Stimulated activated CD8-positive, alpha-beta memory T cell treated with anti-CD3 and anti-CD28 coated beads, Interleukin-15, amount 100 ng/mL, for 1 hour (primary cell): ENCODE measurements around the gene CYLD.
A peak's percentile ranks its signal among the peaks of the same experiment; 100 is the strongest.

ENCODE experiments used
- DNase-seq: peaks from one replicate; pipeline ENCODE4 v3.0.0-alpha.2; 2020; ENCODE audit warnings: low read depth

Gene CYLD

DNA sequence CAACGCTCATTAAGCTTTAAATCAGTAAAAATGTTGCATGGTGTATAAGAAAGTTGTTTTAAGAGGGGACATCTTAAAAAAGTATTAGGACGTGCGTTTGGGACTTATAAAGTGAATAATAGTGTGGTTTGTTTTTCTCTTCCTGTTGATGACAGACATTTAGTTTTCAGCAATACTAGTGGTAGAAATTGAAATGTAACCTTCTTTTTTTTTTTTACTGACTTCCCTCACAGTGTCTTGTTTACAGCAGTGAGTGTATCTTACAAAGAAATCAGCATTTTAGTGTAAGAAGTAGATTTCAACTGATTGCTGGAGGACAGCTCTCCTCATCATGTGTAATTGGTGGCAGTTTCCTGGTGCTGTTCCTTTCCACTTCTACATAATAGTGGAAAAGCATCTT, 39.6 kb downstream of the CYLD start:
- DNase-seq = no peak

DNA sequence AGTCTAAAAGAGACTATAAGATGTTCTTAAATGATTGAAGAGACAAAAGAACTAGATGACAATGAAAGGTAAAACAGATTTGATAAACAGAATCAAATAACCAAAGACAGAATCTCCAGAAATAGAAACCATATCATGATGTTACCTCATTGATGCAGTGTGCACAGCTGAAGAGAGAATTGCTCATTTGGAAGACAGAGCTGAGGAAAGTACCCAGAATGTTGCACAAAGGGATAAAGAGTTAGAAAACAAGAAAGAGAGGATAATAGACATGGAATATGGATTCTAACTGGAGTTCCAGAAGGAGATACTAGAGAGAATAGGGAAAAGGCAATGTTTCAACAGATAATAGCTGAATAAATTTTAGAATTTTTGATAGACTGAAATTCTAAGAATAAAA, 47.9 kb downstream of the CYLD start:
- DNase-seq = no peak

DNA sequence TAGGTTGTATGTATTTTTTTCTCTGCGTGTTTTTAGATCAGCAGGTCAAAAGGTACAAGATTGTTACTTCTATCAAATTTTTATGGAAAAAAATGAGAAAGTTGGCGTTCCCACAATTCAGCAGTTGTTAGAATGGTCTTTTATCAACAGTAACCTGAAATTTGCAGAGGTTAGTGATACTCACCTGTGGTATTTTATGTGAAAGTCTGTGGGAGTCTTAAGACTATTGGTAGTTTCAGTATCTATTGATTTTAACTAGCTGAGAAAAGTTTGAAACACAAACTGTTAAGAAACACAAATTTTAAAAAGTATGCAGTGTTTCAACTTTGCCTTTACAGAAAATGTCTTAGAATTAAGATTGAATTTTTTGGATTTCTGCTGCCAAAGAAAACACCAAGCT, 49.6 kb downstream of the CYLD start:
- no peak for DNase-seq

DNA sequence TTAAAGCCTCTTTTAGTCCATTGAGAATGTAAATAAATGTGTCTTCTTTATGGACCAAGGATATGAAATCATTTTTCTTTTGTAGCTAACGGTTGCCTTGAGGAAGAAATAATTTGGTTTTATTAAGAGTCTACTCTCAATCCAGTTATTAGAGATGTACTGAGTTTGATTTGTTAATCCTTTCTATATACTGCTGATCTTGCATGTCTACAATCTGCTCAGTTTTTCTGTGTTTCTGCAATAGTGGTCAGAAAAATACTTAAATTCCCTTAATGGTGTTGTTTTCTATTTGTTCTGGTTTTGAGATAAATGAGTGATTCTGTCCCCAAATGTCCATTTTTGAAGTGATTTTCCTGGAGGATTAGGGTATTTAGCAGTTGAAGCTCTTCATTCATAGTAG, 54.9 kb downstream of the CYLD start:
- no peak for DNase-seq

DNA sequence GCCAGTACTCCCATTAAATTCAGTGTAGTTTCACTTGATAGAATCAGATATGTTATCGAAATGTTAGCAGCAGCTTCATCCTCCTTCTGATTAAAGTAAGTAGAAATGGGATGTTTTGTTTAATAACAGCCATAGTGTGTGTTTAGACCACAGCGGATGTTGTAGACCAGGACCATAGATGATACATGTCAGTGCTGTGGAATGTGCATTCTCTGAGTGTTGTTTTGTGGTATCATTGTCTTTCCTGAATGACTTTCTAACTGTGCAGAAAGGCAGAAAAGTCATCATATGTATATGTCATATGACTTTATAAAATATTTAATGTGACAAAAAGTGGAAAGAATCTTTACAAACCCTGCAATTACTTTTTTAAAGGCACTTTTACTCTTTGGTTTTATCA, 55.6 kb downstream of the CYLD start:
- no peak for DNase-seq

DNA sequence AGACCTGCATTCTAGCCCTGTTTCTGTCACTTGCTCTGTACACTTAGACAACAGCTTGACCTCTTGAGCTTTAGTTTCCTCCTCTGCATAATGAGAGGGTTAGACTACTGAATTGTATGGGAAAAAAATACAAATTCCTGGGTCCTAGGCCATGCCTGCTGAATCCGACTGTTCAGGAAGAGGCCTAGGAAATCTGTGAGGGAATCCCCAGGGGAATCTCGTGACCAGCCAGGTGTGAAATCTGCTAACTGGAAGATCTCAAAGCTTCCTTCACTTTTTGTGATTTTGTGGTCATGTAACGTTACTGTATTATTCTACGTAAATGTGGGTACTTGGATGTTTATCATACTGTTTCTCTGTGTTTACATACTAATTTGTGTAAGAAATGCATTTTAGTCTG, 58.2 kb downstream of the CYLD start:
- DNase-seq = no peak

DNA sequence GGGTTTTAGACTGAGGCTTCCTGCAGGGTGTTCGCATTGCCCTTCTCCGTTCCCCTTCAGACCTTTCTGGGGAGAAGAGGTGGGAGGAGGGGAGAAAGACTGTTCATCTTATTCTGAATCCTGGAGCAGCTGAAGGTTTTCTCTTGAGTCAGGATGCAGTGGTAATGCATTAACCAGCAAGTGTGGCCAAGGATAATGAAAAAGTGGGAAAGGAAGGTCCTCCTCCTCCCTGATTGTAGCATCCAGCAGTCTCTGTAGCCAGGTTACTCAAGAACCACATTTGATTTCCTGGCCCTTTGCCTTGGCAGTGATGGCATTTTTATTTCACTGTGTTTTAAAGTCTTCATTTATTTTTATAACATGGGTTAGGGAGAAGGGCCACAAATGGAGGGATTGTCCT, 59.1 kb downstream of the CYLD start:
- no peak for DNase-seq

DNA sequence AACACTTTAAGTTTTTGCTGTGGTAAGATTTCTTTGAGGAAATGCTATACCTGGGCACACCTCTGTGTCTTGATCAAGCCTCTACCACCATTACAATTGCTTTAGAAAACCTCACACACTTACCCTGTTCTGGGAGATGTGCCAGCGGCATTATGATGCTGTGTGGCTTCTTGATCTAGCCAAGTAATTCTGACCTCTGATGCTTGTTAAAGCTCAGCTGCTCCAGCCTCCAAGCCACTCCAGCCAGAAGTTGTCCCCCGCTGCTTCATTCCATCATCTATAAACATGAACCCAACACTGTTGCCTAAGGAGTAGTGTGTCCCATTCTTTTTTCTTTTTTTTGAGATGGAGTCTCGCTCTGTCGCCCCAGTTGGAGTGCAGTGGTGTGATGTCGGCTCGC, 60.1 kb downstream of the CYLD start:
- DNase-seq = no peak

DNA sequence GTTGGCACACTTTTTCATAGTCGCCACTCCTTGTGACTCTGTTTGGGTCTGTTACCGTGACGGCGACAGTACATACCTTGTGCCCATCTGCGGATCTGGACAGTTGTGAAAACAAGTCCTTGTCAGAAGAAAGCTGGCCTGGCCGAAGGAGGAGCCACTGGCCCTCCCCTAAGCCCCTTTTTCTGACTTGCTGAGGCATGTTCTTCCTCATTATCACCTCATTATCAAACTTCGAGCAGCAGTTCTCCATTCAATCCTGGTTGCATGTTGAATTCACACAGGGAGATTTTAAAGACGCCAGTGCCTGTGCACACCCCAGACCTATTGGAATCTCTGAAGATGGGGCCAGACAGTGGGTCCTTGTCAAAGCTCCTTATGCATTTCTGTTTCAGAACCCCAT, 61.1 kb downstream of the CYLD start:
- DNase-seq = no peak

DNA sequence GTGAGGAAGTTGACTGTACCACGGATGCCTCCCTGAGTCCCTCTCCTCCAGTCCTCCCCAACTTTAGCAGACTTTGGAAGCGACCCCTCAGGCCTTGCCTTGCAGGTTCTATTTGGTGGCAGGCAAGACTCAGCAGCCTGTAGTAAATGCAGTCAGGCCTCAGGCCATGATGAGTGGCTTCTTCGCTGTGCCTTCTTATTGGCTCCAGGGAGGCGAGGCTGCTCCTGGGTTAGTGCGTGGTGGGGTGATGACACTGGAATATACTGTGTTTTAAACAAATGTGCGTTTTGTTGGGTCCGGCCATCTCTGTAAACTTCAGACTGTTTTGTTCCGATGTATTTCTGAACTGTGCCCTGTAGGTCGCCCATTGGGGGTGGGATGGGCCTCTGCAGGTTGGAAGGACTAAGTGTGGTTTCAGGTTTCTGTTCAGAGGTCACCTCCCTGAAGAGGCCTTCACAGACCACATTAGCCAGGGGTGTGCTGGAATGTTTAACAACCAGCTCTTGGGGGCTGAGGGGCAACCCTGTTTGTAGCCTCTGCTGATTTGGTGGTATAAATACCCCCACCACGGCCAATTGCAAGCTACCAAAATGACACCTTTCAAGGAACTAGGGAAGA, 62.5 kb downstream of the CYLD start:
- no peak for DNase-seq

DNA sequence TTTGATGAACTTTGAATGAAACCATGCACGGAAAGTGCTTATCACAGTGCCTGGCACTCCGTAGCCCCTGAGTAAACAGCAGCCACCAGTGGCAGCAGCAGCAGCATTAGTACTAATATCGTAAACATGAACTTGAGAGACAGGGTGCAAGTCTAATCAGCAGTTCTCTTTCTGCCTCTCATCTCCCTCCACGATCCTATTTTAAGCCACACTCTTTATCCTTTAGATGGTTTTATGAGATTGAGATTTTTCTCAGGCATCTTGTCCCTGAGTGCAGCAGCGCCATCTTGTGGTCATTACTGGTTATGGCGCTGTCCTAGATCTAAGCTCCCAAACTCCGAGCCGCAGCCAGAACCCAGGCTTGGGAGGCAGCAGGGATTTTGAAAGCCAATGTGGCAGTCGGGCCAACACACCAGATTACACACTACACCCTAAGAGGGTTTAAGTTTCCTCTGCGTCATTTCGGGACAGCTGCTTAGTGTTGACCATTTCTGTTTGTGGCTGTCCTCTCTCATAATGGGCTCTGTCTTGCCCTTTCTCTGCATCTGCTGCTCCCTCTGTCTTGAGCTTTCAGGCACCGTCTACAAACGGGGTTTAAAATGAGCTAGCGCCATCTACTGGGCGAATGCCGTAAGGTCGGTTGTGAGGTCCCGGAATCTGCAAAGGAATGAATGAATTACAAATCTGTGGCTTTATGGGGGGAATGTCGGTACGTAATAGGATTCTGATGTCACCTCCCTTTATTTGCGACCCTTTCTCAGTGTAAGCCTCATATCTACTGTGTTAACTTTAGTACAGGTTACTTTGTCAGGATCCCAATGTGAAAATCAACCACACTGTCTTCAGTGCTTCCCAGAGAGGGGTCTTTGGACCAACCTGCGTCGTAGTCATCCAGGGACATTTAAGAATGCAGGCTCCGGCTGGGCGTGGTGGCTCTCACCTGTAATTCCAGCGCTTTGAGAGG, 64.5 kb downstream of the CYLD start:
- DNase-seq = peak; percentile 75

DNA sequence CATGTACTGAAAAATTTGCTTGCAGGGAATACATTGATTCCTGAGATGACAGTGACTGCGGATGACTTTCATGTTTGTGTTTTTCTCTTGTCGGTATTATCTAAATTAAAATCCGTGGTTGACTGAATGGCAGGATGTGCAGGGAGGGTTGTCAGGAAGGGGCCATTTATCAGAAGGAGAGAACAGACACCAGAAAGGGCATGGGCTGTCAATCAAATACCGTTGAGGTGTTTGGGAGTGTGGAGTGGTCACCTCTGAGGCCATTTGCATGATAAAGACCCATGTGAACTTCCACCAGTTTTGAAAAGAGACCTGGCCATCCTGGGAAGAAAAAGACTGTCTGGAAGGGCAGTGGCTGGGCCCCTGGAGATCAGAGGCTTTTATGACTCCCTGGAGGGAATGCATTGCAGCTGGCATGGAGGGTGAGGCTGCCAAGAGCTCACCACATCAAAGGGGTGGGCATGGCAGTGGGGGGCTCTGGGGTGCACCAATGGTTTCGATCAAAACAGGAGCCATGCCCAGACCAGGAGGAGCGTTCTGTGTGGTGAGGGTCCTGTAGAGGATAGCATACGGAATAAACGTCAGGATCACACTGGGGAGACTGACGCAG, 67.1 kb downstream of the CYLD start:
- DNase-seq = no peak

DNA sequence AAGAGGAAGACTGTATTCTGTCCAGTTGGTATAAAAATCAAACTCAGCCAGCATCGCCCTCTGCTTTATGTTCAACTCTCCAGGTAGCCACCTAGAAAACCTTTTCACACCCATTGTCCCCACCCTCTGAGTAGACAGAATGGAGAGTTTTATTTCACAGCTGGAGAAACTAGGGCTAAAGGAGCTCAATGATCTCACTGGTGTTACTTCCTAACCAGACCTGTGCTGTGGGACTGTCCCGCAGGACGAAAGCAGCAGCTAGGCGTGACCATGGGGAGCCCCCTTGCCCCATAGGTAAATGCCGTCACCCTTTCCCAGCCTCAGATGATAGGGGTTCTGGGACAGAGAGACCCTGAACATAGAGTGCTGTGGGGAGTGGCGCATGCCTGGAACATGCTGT, 67.7 kb downstream of the CYLD start:
- no peak for DNase-seq

DNA sequence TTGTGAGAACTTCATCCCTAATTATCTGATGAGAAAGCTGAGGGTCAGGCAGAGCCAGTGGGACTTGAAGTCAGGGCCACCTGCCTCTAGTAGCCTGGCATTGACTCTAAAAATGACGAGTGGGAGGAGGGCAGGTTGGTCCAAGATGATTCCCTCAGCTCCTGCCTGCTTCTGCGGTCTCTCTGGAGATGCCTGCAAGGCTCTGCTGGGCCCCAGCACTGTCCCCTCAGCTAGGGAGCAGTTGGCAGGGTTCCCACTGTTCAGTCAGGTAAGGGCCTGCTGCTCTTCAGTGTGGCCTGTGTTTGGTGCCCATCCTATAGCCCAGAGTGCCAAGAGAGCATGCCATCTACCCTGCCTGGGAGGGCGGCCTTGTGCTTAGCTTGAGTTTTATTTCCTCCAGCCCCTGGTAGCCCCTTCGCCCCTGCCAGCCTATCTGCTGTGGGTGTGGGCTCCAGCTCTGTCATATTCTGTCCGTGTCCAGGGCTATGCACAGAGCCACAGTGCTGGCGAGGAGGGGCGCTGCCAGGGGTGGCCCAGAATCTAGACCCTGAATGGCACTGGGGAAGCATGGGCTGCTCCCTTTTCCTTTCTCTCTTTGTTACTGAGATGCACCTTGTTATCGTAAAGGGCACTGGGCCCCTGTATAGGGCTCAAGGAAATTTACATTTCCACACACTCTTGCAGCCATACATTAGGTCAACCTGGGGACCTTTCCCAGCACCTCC, 68.5 kb downstream of the CYLD start:
- DNase-seq = no peak

DNA sequence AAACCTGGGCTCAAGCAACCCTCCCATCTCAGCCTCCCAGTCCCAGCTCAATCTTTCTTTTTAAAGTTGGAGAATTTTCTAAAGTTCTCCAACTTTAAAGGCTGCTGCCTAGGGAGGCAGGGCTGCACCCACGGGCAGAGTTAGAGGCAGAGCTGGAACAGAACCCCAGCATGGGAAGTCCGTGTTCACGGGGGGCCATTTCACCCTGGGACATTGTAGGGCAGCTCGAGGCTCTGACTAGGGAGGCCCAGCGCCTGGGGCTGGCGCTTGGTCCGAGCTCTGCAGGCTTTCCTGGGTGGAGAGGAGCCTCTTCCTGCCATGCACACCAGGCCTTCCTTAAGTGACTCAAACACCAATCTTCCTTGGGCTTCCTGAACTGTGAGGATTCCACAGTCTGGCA, 70.2 kb downstream of the CYLD start:
- no peak for DNase-seq

DNA sequence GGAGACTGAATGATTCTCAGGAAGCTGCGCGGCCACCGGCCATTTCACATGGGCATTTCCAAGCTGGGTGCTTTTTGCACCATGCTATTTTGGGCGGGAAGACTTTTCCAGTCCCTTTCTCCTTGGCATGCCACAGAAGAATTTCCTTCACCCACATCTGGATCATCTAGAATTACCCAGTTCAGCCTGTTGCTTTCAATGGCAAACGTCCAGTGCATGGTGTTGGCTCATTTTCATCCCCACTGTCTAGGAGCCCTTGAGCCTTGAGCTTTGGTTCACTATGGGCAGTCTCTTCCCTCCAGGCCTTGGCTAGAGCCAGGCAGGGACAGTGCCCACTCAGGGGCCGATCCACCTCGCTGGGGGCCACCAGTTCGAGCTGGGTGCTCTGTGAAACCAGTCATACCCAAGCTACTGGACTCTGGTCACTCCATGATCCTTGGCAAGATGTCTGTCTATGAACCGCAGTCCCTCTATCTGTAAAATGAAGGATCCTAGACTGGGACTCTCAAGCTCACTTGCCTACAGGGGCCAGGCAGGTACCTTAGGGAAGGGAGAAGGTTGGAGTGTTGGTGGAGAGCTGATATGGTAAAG, 71.1 kb downstream of the CYLD start:
- no peak for DNase-seq

DNA sequence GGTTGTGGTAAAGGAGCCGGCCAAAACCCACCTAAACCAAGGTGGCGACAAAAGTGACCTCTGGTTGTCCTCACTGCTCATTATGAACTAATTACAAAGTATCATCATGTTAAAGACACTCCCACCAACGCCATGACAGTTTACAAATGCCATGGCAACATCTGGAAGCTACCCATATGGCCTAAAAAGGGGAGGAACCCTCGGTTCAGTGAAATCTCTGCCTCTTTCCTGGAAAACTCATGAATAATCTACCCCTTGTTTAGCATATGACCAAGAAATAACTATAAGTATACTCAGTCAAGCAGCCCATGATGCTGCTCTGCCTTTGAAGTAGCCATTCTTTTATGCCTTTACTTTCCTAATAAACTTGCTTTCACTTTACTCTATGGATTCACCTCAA, 72.2 kb downstream of the CYLD start:
- no peak for DNase-seq

DNA sequence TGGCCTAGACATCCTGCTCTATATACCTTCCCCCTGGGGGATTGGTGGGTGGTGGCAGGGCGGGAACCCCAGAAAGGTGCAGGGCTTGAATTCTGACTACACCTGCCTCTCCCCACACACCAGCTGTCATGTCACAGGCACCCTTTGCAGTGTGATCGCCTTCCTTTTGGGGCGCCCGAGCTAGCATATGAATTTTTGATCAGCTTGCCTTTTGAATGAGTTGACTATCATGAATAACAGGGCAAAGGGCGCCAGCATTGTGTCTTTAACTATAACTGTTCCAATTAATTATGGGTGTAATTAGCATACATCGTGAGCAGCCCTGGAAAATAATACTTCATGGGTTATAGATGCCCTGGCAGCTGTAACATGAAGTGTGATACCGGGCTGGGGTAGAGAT, 72.7 kb downstream of the CYLD start:
- DNase-seq = no peak

DNA sequence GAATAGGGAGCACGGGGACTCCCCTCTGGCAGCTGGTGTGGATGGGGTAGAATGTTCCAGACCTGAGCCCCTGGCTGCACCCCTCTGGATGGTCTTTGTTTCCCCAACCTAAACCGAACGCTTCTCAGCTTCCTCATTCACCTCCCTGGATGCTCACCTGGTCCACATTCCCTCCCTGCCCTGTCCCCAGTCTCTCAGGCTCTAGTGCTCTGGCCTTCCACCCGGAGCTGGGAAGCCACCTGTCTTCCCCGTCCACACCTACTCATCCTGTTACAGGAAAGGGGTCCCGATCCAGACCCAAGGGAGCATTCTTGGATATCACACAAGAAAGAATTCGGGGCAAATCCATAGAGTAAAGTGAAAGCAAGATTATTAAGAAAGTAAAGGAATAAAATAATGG, 73.5 kb downstream of the CYLD start:
- DNase-seq = no peak

DNA sequence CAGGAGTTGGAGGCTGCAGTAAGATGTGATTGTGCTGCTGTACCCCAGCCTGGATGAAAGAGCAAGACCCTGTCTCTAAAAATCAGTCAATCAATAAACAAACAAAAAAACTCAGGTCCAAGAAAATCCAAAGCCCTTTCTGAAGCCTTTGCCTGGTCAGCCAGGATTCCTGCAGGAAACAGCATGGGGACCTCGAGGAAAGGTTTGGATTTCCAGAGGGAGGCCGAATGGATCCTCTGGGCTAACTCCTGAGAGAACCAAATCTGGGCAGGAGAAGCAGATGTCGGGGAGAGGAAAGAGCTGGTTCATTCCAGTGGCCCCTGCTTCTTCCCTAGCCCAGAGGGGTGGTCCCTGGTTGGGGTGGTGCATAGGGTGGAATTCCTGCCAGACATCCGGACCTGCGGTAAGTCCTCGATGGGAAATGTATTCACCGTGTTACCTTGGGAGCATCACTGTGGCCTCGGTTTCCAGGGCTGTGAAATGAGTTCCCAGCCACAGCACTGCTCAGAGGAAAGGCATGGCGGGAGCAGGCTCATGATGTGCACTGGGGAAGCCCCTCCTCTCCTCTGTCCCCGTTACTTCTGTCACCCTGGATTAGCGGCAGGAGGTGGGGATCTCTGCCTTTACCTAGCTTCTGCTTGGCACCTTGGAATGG, 75.1 kb downstream of the CYLD start:
- no peak for DNase-seq

DNA sequence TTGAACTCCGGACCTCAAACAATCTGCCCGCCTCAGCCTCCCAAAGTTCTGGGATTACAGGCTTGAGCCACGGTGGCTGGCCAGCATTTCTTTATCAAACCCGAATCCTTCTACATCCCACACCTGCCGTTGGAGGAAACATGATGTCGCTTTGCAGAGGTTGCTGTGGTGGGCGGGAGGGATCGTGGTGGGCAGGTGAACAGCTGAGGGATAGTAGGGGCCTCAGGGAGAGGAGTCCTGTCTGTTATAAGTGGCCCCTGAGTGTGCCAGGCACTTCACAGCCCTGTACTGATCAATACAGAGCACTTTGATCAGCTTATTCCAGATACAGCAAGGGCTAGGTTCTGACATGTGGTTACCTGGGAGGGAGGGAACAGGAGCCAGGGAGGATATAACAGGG, 76.5 kb downstream of the CYLD start:
- no peak for DNase-seq

DNA sequence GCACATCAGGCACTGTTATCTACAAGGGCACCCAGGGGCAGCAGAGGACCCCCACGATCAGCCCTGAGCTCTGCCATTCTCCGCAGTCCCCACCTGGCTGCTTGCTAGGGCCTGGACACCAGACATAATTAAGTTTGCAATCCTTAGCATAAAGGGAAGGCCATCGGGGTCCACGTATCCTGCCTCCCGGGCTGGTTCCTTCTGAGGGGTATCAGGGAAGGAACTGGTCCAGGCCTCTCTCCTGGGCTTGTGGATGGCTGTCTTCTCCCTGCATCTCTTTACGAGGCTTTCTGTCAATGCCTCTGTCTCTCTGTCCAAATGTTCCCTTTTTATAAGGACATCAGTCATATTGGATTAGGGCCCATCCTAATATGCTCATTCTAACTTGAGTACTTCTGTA, 77.8 kb downstream of the CYLD start:
- no peak for DNase-seq
